HL-60 (cell line): ENCODE results near the gene CELF1.

Experiments
- DNase-seq, 2 experiments: peaks; one replicate each; pipeline ENCODE4 v3.0.0-alpha.2; 2010 to 2020; ENCODE audit warnings: low read depth in 1 of 2, low spot score in 1 of 2
- H3K27ac ChIP-seq: fragments of 250-450 bp; sonication (Bioruptor Pico); replicated peaks from 2 replicates; pipeline ENCODE4 v1.5.1; 2020; ENCODE audit warnings: mild to moderate bottlenecking, moderate library complexity
- H3K27me3 ChIP-seq: fragments of 250-450 bp; sonication (Bioruptor Pico); 2 replicates; pipeline ENCODE4 v1.5.1; 2021; ENCODE audit warnings: mild to moderate bottlenecking, moderate library complexity; ENCODE audit not compliant: insufficient read depth, poor library complexity, severe bottlenecking
- H3K4me3 ChIP-seq: replicated peaks from 2 replicates; pipeline ENCODE4 v1.5.1; 2011; ENCODE audit warnings: mild to moderate bottlenecking, control low read depth, low read length; ENCODE audit not compliant: insufficient read depth
- CTCF ChIP-seq: IDR thresholded peaks from one replicate; pipeline ENCODE4 v1.5.1; 2011; ENCODE audit warnings: low read length, control low read depth, inconsistent platforms; ENCODE audit not compliant: insufficient read depth
- GABPA ChIP-seq: IDR thresholded peaks from 2 replicates; pipeline ENCODE4 v1.6.1; 2012; ENCODE audit warnings: low read depth
- POLR2AphosphoS5 ChIP-seq: IDR thresholded peaks from 2 replicates; pipeline ENCODE4 v1.6.1; 2012; ENCODE audit warnings: low read depth
- REST ChIP-seq: IDR thresholded peaks from 2 replicates; pipeline ENCODE4 v1.6.1; 2012; ENCODE audit warnings: low read depth; ENCODE audit not compliant: insufficient replicate concordance
- SPI1 ChIP-seq: IDR thresholded peaks from 2 replicates; pipeline ENCODE4 v1.6.1; 2012; ENCODE audit warnings: low read depth, mild to moderate bottlenecking, borderline replicate concordance

Gene CELF1

GRCh38 chr11:47592251-47592650 lies 39.3 kb upstream of the CELF1 start:
- Histone ChIP-seq H3K4me3 (no peak overlapping the region), H3K27me3 (peaks cover 17% of the 10 kb centered on the region), H3K27ac (no peak overlapping the region)
- no peak for TF ChIP-seq REST
- no peak for TF ChIP-seq POLR2AphosphoS5
- no peak for TF ChIP-seq CTCF
- no peak for TF ChIP-seq SPI1
- TF ChIP-seq GABPA: no peak
- peak in 1 of 2 experiments; percentile 30 for DNase-seq

GRCh38 chr11:47591764-47592163 lies 38.8 kb upstream of the CELF1 start:
- DNase-seq: peak in 1 of 2 experiments; percentile 46
- Histone ChIP-seq H3K27ac (0 out of 2 replicates have a peak overlapping the region, but pooled peaks have one; percentile 27), H3K4me3 (no peak overlapping the region), H3K27me3 (peaks cover 17% of the 10 kb centered on the region)
- no peak for TF ChIP-seq REST
- no peak for TF ChIP-seq GABPA
- no peak for TF ChIP-seq POLR2AphosphoS5
- no peak for TF ChIP-seq SPI1
- TF ChIP-seq CTCF: no peak

GRCh38 chr11:47589977-47590861 lies 37.3 kb upstream of the CELF1 start:
- Histone ChIP-seq H3K4me3 (no peak overlapping the region), H3K27me3 (peaks cover 17% of the 10 kb centered on the region), H3K27ac (no peak overlapping the region)
- no peak for DNase-seq
- TF ChIP-seq SPI1 (no peak), POLR2AphosphoS5 (no peak), REST (no peak), CTCF (no peak), GABPA (no peak)
